Natural killer cell (primary cell): Measurements from ENCODE around the gene TMEM145. TPM values are rescaled to one million over a fixed set of nuclear protein-coding genes. Genes with fewer than 3 reads are reported as not detected.

Experiments used
- ATAC-seq, 3 donors: fragments of 150-1000 bp in 2 of 3; fragments of 200-7000 bp in 1 of 3; cut with Tn5 transposase; 1 replicate in 1 of 3; 2 replicates in 2 of 3; pipeline ENCODE4 v1.10.0; 2021; ENCODE audit warnings: mild to moderate bottlenecking in 2 of 3, moderate library complexity in 2 of 3
- DNase-seq, 2 donors: peaks; one replicate each; pipeline versions ENCODE4 v3.0.0 to v3.0.0-alpha.2; 2013 to 2021; ENCODE audit warnings: mixed read lengths in 1 of 2
- H3K27ac ChIP-seq: one replicate; pipeline ENCODE4 v1.5.1; 2013; ENCODE audit warnings: mild to moderate bottlenecking, low read length
- H3K27me3 ChIP-seq: one replicate; pipeline ENCODE4 v1.6.1; 2013; ENCODE audit warnings: low read length; ENCODE audit not compliant: control insufficient read depth, insufficient read depth
- H3K36me3 ChIP-seq: one replicate; pipeline ENCODE4 v1.6.1; 2013; ENCODE audit warnings: low read length; ENCODE audit not compliant: control insufficient read depth, insufficient read depth
- H3K4me1 ChIP-seq: one replicate; pipeline ENCODE4 v1.6.1; 2013; ENCODE audit warnings: low read length; ENCODE audit not compliant: control insufficient read depth, insufficient read depth
- H3K4me3 ChIP-seq: one replicate; pipeline ENCODE4 v1.5.1; 2013; ENCODE audit warnings: low read length
- H3K9me3 ChIP-seq: one replicate; pipeline ENCODE4 v1.6.1; 2013; ENCODE audit warnings: low read length; ENCODE audit not compliant: control insufficient read depth, insufficient read depth
- H3K27ac Mint-ChIP-seq, 2 donors: one replicate each; pipeline ENCODE4 v1.8.0; 2022; ENCODE audit warnings: mild to moderate bottlenecking in 2 of 2, mixed read lengths in 2 of 2, moderate library complexity in 1 of 2
- H3K27me3 Mint-ChIP-seq, 2 donors: one replicate each; pipeline ENCODE4 v1.8.0; 2022; ENCODE audit warnings: low read depth in 2 of 2, mixed read lengths in 2 of 2
- H3K36me3 Mint-ChIP-seq: one replicate; pipeline ENCODE4 v1.8.0; 2022; ENCODE audit warnings: mixed read lengths
- H3K4me1 Mint-ChIP-seq, 2 donors: one replicate each; pipeline ENCODE4 v1.8.0; 2022; ENCODE audit warnings: mixed read lengths in 2 of 2
- H3K4me3 Mint-ChIP-seq: one replicate; pipeline ENCODE4 v1.8.0; 2022; ENCODE audit warnings: mild to moderate bottlenecking, moderate library complexity, mixed read lengths
- H3K9me3 Mint-ChIP-seq, 2 donors: one replicate each; pipeline ENCODE4 v1.8.0; 2022; ENCODE audit warnings: mixed read lengths in 2 of 2
- WGBS: methylation state at CpG from one replicate; pipeline ENCODE4 v1.1.7; 2013; ENCODE audit warnings: missing lambda C conversion rate; ENCODE audit not compliant: insufficient coverage; 5-methylcytosine and 5-hydroxymethylcytosine counted together
- intact Hi-C: fragments of 100-400 bp; cut with micrococcal nuclease; formaldehyde crosslinking; loops from one replicate; pipeline ENCODE4 v1.14.2; 2022
- total RNA-seq, 4 donors: library from RNA; stranded (reverse); fragments of 120-200 nt in 1 of 4; gene quantifications; one replicate each; pipeline versions ENCODE4 v1.2.3 to v1.2.4, GENCODE V29; 2013 to 2022
- TF ChIP-seq, protein P1 (sequence below): fragments of 200-600 bp; IDR thresholded peaks from one replicate; pipeline ENCODE4 v1.8.0; 2022; ENCODE audit warnings: antibody characterized with exemption

Gene TMEM145
- total RNA-seq, 3 donors from 2014 or later (not counting 1 experiment from before 2014, with no cell fraction given): not detected

- peak within 1 kb of the TSS; percentile 79 for H3K4me3 Mint-ChIP-seq
- 8% methylated on average over 21 of the region's 21 CpGs for WGBS
- H3K27ac Mint-ChIP-seq: peak within 1 kb of the TSS in 1 of 2 donors; percentile 74
- DNase-seq (peak in 1 of 2 donors; percentile 49), ATAC-seq (peak in 1 of 3 donors; percentile 5)
- H3K36me3 Mint-ChIP-seq: no peaks in the 10 kb centered on the region
- intact Hi-C loops: loop anchor here (2.0 kb wide), 1 partner anchor 23 kb away; the partner anchor contains the start of gene MEGF8
- Histone ChIP-seq H3K27me3 (no peaks in the 10 kb centered on the region), H3K36me3 (no peaks in the 10 kb centered on the region), H3K27ac (peak within 1 kb of the TSS; percentile 22), H3K4me3 (peak within 1 kb of the TSS; percentile 64), H3K9me3 (no peaks in the 10 kb centered on the region), H3K4me1 (peaks cover 17% of the 10 kb centered on the region)
- TF ChIP-seq, protein P1, sequence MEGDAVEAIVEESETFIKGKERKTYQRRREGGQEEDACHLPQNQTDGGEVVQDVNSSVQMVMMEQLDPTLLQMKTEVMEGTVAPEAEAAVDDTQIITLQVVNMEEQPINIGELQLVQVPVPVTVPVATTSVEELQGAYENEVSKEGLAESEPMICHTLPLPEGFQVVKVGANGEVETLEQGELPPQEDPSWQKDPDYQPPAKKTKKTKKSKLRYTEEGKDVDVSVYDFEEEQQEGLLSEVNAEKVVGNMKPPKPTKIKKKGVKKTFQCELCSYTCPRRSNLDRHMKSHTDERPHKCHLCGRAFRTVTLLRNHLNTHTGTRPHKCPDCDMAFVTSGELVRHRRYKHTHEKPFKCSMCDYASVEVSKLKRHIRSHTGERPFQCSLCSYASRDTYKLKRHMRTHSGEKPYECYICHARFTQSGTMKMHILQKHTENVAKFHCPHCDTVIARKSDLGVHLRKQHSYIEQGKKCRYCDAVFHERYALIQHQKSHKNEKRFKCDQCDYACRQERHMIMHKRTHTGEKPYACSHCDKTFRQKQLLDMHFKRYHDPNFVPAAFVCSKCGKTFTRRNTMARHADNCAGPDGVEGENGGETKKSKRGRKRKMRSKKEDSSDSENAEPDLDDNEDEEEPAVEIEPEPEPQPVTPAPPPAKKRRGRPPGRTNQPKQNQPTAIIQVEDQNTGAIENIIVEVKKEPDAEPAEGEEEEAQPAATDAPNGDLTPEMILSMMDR: no peak
- H3K4me1 Mint-ChIP-seq: peaks cover 12 to 20% of the 10 kb centered on the region in 2 donors
- peaks cover 0 to 3% of the 10 kb centered on the region in 2 donors for H3K27me3 Mint-ChIP-seq
- no peaks in the 10 kb centered on the region for H3K9me3 Mint-ChIP-seq
These were observed 11.4 kb upstream of the TMEM145 start, which contains the start of gene PRR19 for GRCh38 chr19:42301646-42302203. PRR19 (plus strand) TSS chr19:42302132; CDS start chr19:42309585, 7,453 bp downstream.

GRCh38 chr19:42303101-42303464 lies 10.0 kb upstream of the TMEM145 start:
- Histone ChIP-seq H3K4me1 (peaks cover 17% of the 10 kb centered on the region), H3K27me3 (no peaks in the 10 kb centered on the region), H3K36me3 (no peaks in the 10 kb centered on the region), H3K4me3 (peak overlapping the region; percentile 64), H3K9me3 (no peaks in the 10 kb centered on the region), H3K27ac (peak overlapping the region; percentile 22)
- Mint-ChIP-seq H3K4me3 (peak overlapping the region; percentile 79), H3K27me3 (peaks cover 0 to 10% of the 10 kb centered on the region in 2 donors), H3K9me3 (no peaks in the 10 kb centered on the region), H3K36me3 (no peaks in the 10 kb centered on the region), H3K27ac (peak overlapping the region in 1 of 2 donors; percentile 74), H3K4me1 (peaks cover 12 to 20% of the 10 kb centered on the region in 2 donors)
- ATAC-seq (no peak), DNase-seq (no peak)
- 89% methylated on average over 6 of the region's 11 CpGs for WGBS
- TF ChIP-seq, protein P1: no peak
- intact Hi-C loops: loop anchor here (2.0 kb wide), 1 partner anchor 22 kb away; the partner anchor contains the start of gene MEGF8

DNA sequence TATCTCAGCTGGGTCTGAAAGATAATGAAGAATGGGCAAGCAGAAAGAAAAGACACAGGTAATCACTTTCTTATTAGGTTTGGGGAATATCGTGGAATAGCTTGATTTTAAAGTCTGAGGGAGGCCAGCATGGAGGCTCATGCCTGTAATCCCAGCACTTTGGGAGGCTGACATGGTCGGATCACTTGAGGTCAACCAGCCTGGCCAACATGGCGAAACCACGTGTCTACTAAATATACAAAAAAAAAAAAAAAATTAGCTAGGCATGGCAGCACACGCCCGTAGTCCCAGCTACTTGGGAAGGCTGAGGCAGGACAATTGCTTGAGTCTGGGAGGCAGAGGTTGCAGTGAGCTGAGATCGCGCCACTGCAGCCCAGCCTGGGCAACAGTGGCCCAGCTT lies 9.2 kb upstream of the TMEM145 start:
- Histone ChIP-seq H3K9me3 (no peaks in the 10 kb centered on the region), H3K27ac (no peak overlapping the region), H3K36me3 (no peaks in the 10 kb centered on the region), H3K4me3 (no peak overlapping the region), H3K4me1 (peaks cover 17% of the 10 kb centered on the region), H3K27me3 (no peaks in the 10 kb centered on the region)
- peaks cover 12 to 20% of the 10 kb centered on the region in 2 donors for H3K4me1 Mint-ChIP-seq
- ATAC-seq (no peak), DNase-seq (no peak)
- WGBS: 85% methylated on average over 7 of the region's 8 CpGs
- H3K4me3 Mint-ChIP-seq: no peak overlapping the region
- intact Hi-C loops: loop anchor here (2.0 kb wide), 1 partner anchor 21 kb away; the partner anchor contains the start of gene MEGF8
- TF ChIP-seq, protein P1: no peak
- H3K27me3 Mint-ChIP-seq: peaks cover 0 to 11% of the 10 kb centered on the region in 2 donors
- no peaks in the 10 kb centered on the region for H3K9me3 Mint-ChIP-seq
- no peak overlapping the region for H3K27ac Mint-ChIP-seq
- no peaks in the 10 kb centered on the region for H3K36me3 Mint-ChIP-seq
